HG02571 (cell line): ENCODE data around the gene FRS2.
A peak's percentile ranks its signal among the peaks of the same experiment; 100 is the strongest.
"Not testable (repeated sequence)": the region's sequence is repeated elsewhere in the genome, so short reads cannot be mapped to it uniquely, and the experiment has no call there.

ENCODE experiments used
- ATAC-seq: cut with Tn5 transposase; IDR thresholded peaks from one replicate; pipeline ENCODE4 v1.9.1; 2021; ENCODE audit warnings: mild to moderate bottlenecking, moderate library complexity; ENCODE audit not compliant: unreplicated experiment

FRS2 gene

GRCh38 chr12:69575346-69575745, 105.2 kb downstream of the FRS2 start:
- ATAC-seq, result no peak

DNA sequence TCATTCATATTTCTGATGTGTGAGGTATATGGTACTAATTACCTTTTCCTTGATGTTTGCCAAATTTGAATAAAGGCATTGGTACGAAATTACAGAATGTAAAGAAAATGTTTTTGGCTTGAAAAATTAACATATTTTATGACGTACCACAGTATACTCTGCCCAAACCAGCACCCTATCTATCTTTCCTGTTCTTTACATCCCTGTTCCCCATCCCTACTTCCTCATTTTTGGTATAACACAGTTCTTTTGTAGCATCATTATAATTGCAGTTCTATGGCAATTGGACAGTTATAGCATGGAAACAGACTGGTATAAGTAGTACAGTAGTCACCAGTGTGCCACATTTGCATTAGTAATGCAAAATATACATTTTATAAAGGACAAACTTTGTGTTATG, 108.1 kb downstream of the FRS2 start:
- ATAC-seq, result no peak

- no peak for ATAC-seq
Measured at GRCh38 chr12:69579029-69579428, 108.8 kb downstream of the FRS2 start.

DNA sequence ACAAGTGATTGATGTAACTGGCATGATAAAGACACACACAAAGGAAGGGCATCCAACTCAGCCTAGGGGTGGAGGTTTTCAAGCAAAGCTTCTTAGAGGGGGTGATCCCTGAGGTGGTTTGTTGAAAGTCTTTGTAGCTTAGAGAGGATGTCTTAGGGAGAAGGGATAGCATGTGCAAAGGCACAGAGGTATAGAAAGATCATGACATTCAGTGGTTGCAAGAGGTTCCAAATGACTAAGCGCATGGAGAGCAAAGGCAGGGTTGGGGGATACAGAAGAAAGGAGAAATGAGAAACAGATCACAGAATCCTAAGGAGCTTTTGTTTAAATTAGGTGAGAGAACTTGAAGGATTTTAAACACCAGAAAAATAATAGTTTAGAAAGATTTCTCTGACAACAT, 109.9 kb downstream of the FRS2 start:
- no peak for ATAC-seq

- no peak for ATAC-seq
Measured at GRCh38 chr12:69583203-69583602, 113.0 kb downstream of the FRS2 start.

GRCh38 chr12:69585189-69586062, 115.2 kb downstream of the FRS2 start, which contains the start of gene CCT2:
Gene CCT2 (plus strand): TSS chr12:69585459. CDS start chr12:69585522, 63 bp downstream.
- peak; percentile 99 for ATAC-seq

DNA sequence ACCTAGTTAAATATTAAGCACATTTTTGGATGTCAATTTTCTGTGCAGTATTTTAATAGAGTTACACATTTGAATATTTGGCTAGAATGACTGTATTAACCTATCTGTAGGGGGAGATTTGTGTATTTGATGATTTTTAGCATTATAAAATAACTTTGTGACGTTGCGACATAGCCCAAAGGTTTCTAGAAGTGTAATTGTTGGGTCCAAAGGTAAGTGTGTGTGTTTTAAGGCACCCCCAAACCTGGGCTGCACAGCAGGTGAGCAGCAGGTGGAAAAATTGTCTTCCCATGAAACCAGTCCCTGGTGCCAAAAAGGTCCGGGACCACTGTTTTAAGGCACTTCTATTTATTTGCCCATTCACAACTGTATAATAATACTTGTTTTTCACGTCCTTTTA, 118.3 kb downstream of the FRS2 start:
- ATAC-seq, result no peak

DNA sequence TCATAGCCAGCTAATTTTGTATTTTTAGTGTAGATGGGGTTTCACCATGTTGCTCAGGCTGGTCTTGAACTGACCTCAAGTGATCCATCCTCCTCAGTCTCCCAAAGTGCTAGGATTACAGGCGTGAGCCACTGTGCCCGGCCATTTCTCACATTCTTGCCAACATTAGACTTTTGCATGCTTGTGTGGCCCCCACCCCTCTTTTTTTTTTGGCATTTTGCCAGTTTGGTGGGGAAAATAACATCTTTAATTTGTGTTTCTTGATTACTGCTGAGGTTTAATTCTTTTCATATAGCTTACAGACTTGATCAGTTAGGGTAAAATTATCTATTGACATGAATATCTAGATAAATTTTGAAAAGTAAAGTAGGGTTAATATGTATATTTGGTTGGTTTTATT, 118.9 kb downstream of the FRS2 start:
- ATAC-seq, result no peak

GRCh38 chr12:69595689-69596088, 125.5 kb downstream of the FRS2 start:
- ATAC-seq, result no peak

GRCh38 chr12:69598174-69598753, 128.1 kb downstream of the FRS2 start:
- no peak for ATAC-seq

- ATAC-seq, result no peak
Measured at GRCh38 chr12:69600804-69601203, 130.6 kb downstream of the FRS2 start.

GRCh38 chr12:69601962-69602685, 131.9 kb downstream of the FRS2 start:
- ATAC-seq, result no peak

- no peak for ATAC-seq
Measured at GRCh38 chr12:69602954-69603353, 132.8 kb downstream of the FRS2 start.

- not testable (repeated sequence) for ATAC-seq
Measured at GRCh38 chr12:69603556-69603955, 133.4 kb downstream of the FRS2 start.

DNA sequence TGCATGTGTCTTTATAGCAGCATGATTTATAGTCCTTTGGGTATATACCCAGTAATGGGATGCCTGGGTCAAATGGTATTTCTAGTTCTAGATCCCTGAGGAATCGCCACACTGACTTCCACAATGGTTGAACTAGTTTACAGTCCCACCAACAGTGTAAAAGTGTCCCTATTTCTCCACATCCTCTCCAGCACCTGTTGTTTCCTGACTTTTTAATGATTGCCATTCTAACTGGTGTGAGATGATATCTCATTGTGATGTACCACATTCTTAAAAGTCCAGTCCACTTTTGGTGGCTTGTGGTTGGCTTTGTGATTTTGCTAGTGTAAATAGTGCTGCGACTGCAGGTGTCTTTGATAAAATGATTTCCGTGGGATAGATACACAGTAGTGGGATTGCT, 134.1 kb downstream of the FRS2 start:
- ATAC-seq, result not testable (repeated sequence)

DNA sequence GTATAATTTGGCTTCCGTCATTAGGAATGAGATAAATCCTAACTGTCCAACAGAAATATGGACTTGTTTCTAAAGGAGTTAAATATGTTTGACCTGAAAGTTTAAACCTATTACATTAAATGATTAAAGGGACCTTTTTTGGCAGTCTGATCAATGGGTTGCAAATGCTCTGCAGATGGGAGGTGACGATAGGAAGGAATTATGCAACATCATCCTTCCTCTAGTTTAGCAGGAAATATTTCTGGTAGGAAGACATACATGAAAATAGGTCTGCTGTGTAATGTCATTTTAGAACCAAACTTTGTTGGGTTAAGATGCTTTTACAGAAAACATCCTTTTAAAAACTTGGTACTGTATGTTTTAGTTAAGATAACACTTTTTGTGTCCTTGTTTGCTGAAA, 137.9 kb downstream of the FRS2 start:
- ATAC-seq, result no peak

- no peak for ATAC-seq
Measured at GRCh38 chr12:69610126-69610525, 139.9 kb downstream of the FRS2 start.

GRCh38 chr12:69610729-69611128, 140.5 kb downstream of the FRS2 start, which contains the start of gene LRRC10:
Gene LRRC10 (minus strand): TSS chr12:69610907. CDS start chr12:69610838, 69 bp downstream.
- ATAC-seq, result no peak

- ATAC-seq, result no peak
Measured at GRCh38 chr12:69613351-69613750, 143.2 kb downstream of the FRS2 start.

- ATAC-seq, result no peak
Measured at GRCh38 chr12:69616025-69616424, 145.8 kb downstream of the FRS2 start.

DNA sequence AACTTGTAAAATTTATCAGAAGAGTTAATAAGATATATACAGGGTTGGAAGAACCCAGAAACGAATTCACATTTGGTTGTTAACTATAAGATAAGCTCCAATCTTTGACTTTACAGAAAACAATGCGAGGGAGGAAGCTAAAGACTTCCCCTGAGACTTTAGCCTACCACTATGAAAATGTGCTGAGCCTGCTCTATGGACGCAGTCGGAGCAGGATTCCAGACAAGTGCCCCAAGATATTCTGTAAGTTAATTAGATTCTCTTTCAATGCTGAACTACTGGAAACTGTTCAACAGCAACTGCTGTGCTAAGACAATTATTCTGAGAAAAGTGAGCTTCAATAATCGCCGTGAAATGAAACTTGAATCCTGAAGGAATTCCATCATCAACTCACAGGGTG, 148.9 kb downstream of the FRS2 start:
- no peak for ATAC-seq

- no peak for ATAC-seq
Measured at GRCh38 chr12:69620077-69620476, 149.9 kb downstream of the FRS2 start.
